HUES6 (cell line): ENCODE measurements around the gene SELPLG.

Experiments used
- H3K27ac ChIP-seq: 2 replicates; pipeline ENCODE4 v1.7.0; 2013; ENCODE audit warnings: low read depth, mild to moderate bottlenecking, low read length, inconsistent platforms
- H3K27me3 ChIP-seq: 2 replicates; pipeline ENCODE4 v1.6.1; 2013; ENCODE audit warnings: low read length; ENCODE audit not compliant: control insufficient read depth, insufficient read depth
- H3K36me3 ChIP-seq: 2 replicates; pipeline ENCODE4 v1.6.1; 2013; ENCODE audit warnings: low read length; ENCODE audit not compliant: control insufficient read depth, insufficient read depth
- H3K4me1 ChIP-seq: 2 replicates; pipeline ENCODE4 v1.6.1; 2013; ENCODE audit warnings: low read length; ENCODE audit not compliant: control insufficient read depth, insufficient read depth
- H3K4me3 ChIP-seq: 2 replicates; pipeline ENCODE4 v1.5.1; 2013; ENCODE audit warnings: low read depth, low read length
- H3K9ac ChIP-seq: one replicate; pipeline ENCODE4 v1.6.1; 2013; ENCODE audit warnings: mild to moderate bottlenecking, low read length
- H3K9me3 ChIP-seq: 2 replicates; pipeline ENCODE4 v1.6.1; 2013; ENCODE audit warnings: low read depth, low read length; ENCODE audit not compliant: control insufficient read depth, insufficient read depth

SELPLG gene

GRCh38 chr12:108645686-108646599 lies 12.2 kb upstream of the SELPLG start:
- Histone ChIP-seq H3K4me1 (peaks cover 5% of the 10 kb centered on the region; the same call in 1 of the 2 replicates), H3K27ac (no peak overlapping the region), H3K36me3 (peaks cover 68% of the 10 kb centered on the region), H3K4me3 (no peak overlapping the region), H3K9me3 (no peaks in the 10 kb centered on the region), H3K27me3 (no peaks in the 10 kb centered on the region), H3K9ac (no peak overlapping the region)

DNA sequence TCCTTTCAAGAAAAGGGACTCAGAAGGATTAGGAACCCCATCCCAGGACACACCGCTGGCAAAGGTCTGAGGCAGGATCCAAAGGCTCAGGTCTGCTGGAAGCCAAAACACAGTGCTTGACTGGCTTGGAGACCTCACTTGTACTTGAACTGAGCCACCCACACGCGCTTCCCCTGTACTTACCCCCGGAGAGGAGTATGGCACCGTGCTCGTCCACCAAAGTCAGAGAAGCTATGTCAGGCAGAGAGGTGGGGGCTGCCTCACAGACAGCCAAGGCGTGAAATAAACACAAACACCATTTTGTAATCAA lies 11.1 kb upstream of the SELPLG start:
- no peaks in the 10 kb centered on the region for H3K9me3 ChIP-seq
- H3K27me3 ChIP-seq, result no peaks in the 10 kb centered on the region
- H3K4me3 ChIP-seq, result no peak overlapping the region
- H3K27ac ChIP-seq, result no peak overlapping the region
- H3K9ac ChIP-seq, result no peak overlapping the region
- peaks cover 5% of the 10 kb centered on the region; the same call in 1 of the 2 replicates for H3K4me1 ChIP-seq
- peaks cover 58% of the 10 kb centered on the region for H3K36me3 ChIP-seq

GRCh38 chr12:108643941-108644810 lies 10.5 kb upstream of the SELPLG start:
- Histone ChIP-seq H3K27ac (no peak overlapping the region), H3K9ac (no peak overlapping the region), H3K9me3 (no peaks in the 10 kb centered on the region), H3K27me3 (no peaks in the 10 kb centered on the region), H3K36me3 (peaks cover 52% of the 10 kb centered on the region), H3K4me3 (no peak overlapping the region), H3K4me1 (peaks cover 10% of the 10 kb centered on the region)

DNA sequence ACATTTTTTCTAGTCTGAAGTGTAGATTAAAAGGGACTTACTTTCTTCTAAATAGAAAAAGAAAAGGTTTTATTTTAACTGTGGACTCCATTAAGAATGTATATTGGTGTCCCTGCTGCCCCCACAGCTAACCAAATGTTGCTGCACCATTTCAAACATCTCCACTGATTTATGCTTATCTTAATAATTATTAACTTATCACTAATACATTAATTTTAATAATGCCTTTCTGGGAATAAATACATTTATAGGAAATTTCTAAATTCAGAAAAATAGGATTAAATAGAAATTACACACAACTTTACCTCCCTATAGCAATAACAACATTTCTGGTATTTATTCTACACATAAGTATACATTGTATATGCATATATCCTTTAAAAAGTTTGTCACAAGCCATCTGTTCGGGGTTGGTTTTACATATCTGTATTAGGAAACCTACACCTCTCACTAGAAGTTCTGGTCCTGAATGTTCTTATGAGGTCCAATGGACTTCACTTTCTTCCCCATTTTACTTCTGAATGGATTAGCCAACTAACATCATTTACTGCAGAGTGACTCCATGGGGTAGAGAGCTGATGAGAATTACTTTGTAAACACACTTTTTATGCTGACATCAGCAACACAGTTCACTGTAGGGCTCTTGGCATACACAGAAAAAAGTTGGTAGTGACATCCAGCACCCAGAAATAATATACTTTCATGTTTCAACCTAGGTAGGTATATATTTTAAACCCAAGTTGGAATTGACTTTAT lies 9.4 kb upstream of the SELPLG start:
- Histone ChIP-seq H3K9ac (no peak overlapping the region), H3K4me3 (no peak overlapping the region), H3K36me3 (peaks cover 41% of the 10 kb centered on the region), H3K4me1 (peaks cover 21% of the 10 kb centered on the region), H3K27me3 (no peaks in the 10 kb centered on the region), H3K27ac (no peak overlapping the region), H3K9me3 (no peaks in the 10 kb centered on the region)

GRCh38 chr12:108642269-108642870 lies 8.7 kb upstream of the SELPLG start:
- H3K36me3 ChIP-seq, result peaks cover 34% of the 10 kb centered on the region
- peaks cover 28% of the 10 kb centered on the region for H3K4me1 ChIP-seq
- H3K27ac ChIP-seq, result no peak overlapping the region
- no peak overlapping the region for H3K9ac ChIP-seq
- H3K4me3 ChIP-seq, result no peak overlapping the region
- H3K27me3 ChIP-seq, result no peaks in the 10 kb centered on the region
- H3K9me3 ChIP-seq, result no peaks in the 10 kb centered on the region

GRCh38 chr12:108641446-108642268 lies 8.0 kb upstream of the SELPLG start:
- Histone ChIP-seq H3K27me3 (no peaks in the 10 kb centered on the region), H3K9ac (no peak overlapping the region), H3K27ac (no peak overlapping the region), H3K36me3 (peaks cover 27% of the 10 kb centered on the region), H3K4me1 (peaks cover 33% of the 10 kb centered on the region), H3K4me3 (no peak overlapping the region), H3K9me3 (no peaks in the 10 kb centered on the region)

GRCh38 chr12:108640802-108641445 lies 7.2 kb upstream of the SELPLG start:
- H3K27ac ChIP-seq, result no peak overlapping the region
- peaks cover 34% of the 10 kb centered on the region for H3K4me1 ChIP-seq

GRCh38 chr12:108638997-108639822 lies 5.5 kb upstream of the SELPLG start:
- Histone ChIP-seq H3K9me3 (no peaks in the 10 kb centered on the region), H3K27me3 (no peaks in the 10 kb centered on the region), H3K9ac (peak overlapping the region; percentile 2), H3K27ac (no peak overlapping the region), H3K4me1 (peaks cover 49% of the 10 kb centered on the region), H3K36me3 (peaks cover 3% of the 10 kb centered on the region), H3K4me3 (no peak overlapping the region)

More at GRCh38 chr12:108640802-108641445, 7.2 kb upstream of the SELPLG start:
- Histone ChIP-seq H3K9me3 (no peaks in the 10 kb centered on the region), H3K9ac (no peak overlapping the region), H3K36me3 (peaks cover 20% of the 10 kb centered on the region), H3K27me3 (no peaks in the 10 kb centered on the region), H3K4me3 (no peak overlapping the region)

- H3K4me3 ChIP-seq, result 0 out of 2 replicates have a peak overlapping the region, but pooled peaks have one; percentile 4
- H3K4me1 ChIP-seq, result peaks cover 57% of the 10 kb centered on the region
These were observed 4.6 kb upstream of the SELPLG start for GRCh38 chr12:108638141-108638827.

More at GRCh38 chr12:108638141-108638827, 4.6 kb upstream of the SELPLG start:
- no peaks in the 10 kb centered on the region for H3K36me3 ChIP-seq
- H3K9ac ChIP-seq, result peak overlapping the region; percentile 49
- no peaks in the 10 kb centered on the region for H3K27me3 ChIP-seq
- no peaks in the 10 kb centered on the region for H3K9me3 ChIP-seq
- H3K27ac ChIP-seq, result peak overlapping the region; percentile 16; the same call in 1 of the 2 replicates
